ENCODE data around the gene SLC6A16. TPM values are rescaled to one million over a fixed set of nuclear protein-coding genes. Genes with fewer than 3 reads are reported as not detected.

Gene SLC6A16
- total RNA-seq, 1 experiment from 2014 or later: 0.84 TPM

DNA sequence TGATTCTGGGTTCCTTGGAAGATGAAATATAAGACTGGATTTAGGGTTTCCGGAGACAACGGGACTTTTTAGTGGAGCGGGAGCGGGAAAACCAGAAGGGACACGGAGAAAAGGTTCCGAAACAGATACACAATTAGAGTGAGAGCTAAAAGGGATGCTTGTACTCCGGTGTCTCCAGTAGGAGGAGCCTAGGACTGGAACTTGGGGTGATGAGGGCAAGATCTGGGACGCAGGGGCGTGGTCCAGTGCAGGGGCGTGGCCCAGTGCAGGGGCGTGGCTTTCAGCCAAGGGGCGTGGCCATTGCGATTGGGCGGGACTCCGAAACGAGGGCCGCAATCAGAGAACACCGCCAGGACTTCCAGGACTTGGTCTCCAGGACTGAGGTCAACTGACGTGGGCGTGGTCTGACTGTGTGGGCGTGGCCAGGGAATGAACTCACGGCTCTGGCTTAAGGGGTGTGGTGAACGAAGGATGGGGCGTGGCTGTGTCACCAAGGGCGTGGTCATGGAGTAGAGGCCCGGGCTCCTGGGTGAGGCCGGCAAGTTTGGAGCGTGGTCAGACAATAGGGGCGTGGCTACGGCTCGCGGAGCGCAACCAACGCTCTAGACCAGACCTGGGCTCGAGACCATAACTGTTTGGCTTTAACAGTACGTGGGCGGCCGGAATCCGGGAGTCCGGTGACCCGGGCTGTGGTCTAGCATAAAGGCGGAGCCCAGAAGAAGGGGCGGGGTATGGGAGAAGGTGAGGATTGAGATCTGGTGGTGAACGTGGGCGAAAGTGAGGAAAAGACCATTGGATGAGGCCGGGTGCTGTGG lies 38.5 kb upstream of the SLC6A16 start, which contains the start of gene DKKL1:
Gene DKKL1 (plus strand): TSS at position 610 of the 815 bp plus-strand sequence. CDS start 122 bp downstream, at position 732.
- peaks cover 8% of the 10 kb centered on the region; the same call in 1 of the 2 replicates for H3K4me1 ChIP-seq
- no peaks in the 10 kb centered on the region for H3K27me3 Mint-ChIP-seq (ENCODE audit: insufficient read depth, unreplicated experiment)
- peaks cover 3% of the 10 kb centered on the region; the same call in 1 of the 2 replicates for H3K9me3 ChIP-seq
- H3K4me3 ChIP-seq (ENCODE audit: low read depth, low read length): peak within 1 kb of the TSS; percentile 64
- H3K27me3 ChIP-seq (replicated peaks; ENCODE audit: control insufficient read depth, insufficient read depth, low read length): no peaks in the 10 kb centered on the region; the same call in 1 of the 2 replicates
- CTCF ChIA-PET: interaction anchor here (1.1 kb wide), 1 partner anchor 25 kb away, joined by 6 read pairs; the partner anchor contains the start of gene KASH5
- DNase-seq: peak; percentile 96 to 99
- peaks cover 11% of the 10 kb centered on the region for H3K4me1 Mint-ChIP-seq (ENCODE audit: low read depth, unreplicated experiment)
- no peak within 1 kb of the TSS for H3K4me3 Mint-ChIP-seq (ENCODE audit: unreplicated experiment)
- no TSS peak for BruUV-seq (replicated peaks)
- no peaks in the 10 kb centered on the region for H3K36me3 Mint-ChIP-seq (ENCODE audit: insufficient read depth, unreplicated experiment)
- POLR2A ChIA-PET: no interaction called here
- intact Hi-C loops (cut with micrococcal nuclease; ENCODE audit: unreplicated experiment): loop anchor here (1.0 kb wide), 2 partner anchors 24 to 80 kb away; no protein-coding TSS in a partner anchor
- no peaks in the 10 kb centered on the region for H3K36me3 ChIP-seq (ENCODE audit: control insufficient read depth, insufficient read depth, low read length)
- TF ChIP-seq, protein P1, sequence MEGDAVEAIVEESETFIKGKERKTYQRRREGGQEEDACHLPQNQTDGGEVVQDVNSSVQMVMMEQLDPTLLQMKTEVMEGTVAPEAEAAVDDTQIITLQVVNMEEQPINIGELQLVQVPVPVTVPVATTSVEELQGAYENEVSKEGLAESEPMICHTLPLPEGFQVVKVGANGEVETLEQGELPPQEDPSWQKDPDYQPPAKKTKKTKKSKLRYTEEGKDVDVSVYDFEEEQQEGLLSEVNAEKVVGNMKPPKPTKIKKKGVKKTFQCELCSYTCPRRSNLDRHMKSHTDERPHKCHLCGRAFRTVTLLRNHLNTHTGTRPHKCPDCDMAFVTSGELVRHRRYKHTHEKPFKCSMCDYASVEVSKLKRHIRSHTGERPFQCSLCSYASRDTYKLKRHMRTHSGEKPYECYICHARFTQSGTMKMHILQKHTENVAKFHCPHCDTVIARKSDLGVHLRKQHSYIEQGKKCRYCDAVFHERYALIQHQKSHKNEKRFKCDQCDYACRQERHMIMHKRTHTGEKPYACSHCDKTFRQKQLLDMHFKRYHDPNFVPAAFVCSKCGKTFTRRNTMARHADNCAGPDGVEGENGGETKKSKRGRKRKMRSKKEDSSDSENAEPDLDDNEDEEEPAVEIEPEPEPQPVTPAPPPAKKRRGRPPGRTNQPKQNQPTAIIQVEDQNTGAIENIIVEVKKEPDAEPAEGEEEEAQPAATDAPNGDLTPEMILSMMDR (IDR thresholded peaks at IDR 0.05; ENCODE audit: insufficient read depth in 1 of 2, low read depth in 1 of 2, low read length in 1 of 2, severe bottlenecking in 1 of 2, unreplicated experiment in 1 of 2): peak in 1 of 2 experiments; percentile 11
- no peak within 1 kb of the TSS for H3K27ac Mint-ChIP-seq (ENCODE audit: unreplicated experiment)
- H3K9me3 Mint-ChIP-seq (ENCODE audit: unreplicated experiment): no peaks in the 10 kb centered on the region

DNA sequence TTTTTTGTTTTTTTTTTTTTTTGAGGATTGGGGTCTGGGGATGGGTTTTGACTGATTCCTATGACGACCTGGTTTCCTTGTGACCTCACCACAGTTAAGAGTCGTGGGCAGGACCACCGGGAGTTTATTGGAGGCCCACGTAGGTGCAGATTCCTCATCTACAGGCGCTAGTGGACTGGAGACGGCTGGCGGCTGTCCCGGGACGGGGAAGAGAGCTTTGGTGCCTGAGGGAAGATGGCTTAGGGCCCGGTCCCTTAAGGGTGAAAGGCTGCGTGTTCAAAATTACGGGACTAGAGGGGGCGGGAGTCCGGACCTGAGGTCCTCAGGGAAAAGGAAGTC lies 37.9 kb upstream of the SLC6A16 start:
- no peak overlapping the region for H3K4me3 Mint-ChIP-seq (ENCODE audit: unreplicated experiment)
- peaks cover 11% of the 10 kb centered on the region for H3K4me1 Mint-ChIP-seq (ENCODE audit: low read depth, unreplicated experiment)
- TF ChIP-seq, protein P1 (IDR thresholded peaks at IDR 0.05; ENCODE audit: insufficient read depth in 1 of 2, low read depth in 1 of 2, low read length in 1 of 2, severe bottlenecking in 1 of 2, unreplicated experiment in 1 of 2): no peak
- no peaks in the 10 kb centered on the region for H3K9me3 Mint-ChIP-seq (ENCODE audit: unreplicated experiment)
- Histone ChIP-seq H3K9me3 (no peaks in the 10 kb centered on the region), H3K4me1 (peaks cover 8% of the 10 kb centered on the region; the same call in 1 of the 2 replicates), H3K27me3 (replicated peaks; ENCODE audit: control insufficient read depth, insufficient read depth, low read length) (no peaks in the 10 kb centered on the region; the same call in 1 of the 2 replicates), H3K36me3 (ENCODE audit: control insufficient read depth, insufficient read depth, low read length) (no peaks in the 10 kb centered on the region), H3K4me3 (ENCODE audit: low read depth, low read length) (peak overlapping the region; percentile 64)
- no peaks in the 10 kb centered on the region for H3K36me3 Mint-ChIP-seq (ENCODE audit: insufficient read depth, unreplicated experiment)
- CTCF ChIA-PET: interaction anchor here (0.6 kb wide), 1 partner anchor 31 kb away, joined by 3 read pairs; no protein-coding TSS in a partner anchor
- no peaks in the 10 kb centered on the region for H3K27me3 Mint-ChIP-seq (ENCODE audit: insufficient read depth, unreplicated experiment)
- no TSS peak for BruUV-seq (replicated peaks)
- POLR2A ChIA-PET: interaction anchor here (1.2 kb wide), 1 partner anchor 90 kb away, joined by 9 read pairs; the partner anchor contains the start of gene ALDH16A1
- DNase-seq: peak in 1 of 2 experiments; percentile 24
- no peak overlapping the region for H3K27ac Mint-ChIP-seq (ENCODE audit: unreplicated experiment)
- intact Hi-C loops (cut with micrococcal nuclease; ENCODE audit: unreplicated experiment): loop anchor here (1.0 kb wide), 2 partner anchors 24 to 80 kb away; no protein-coding TSS in a partner anchor
